ENCODE data around the gene KCNK4.

Gene KCNK4

GRCh38 chr11:64349025-64349387, 57.9 kb downstream of the KCNK4 start:
- no peak for DNase-seq (ENCODE audit: low read depth)

- no peak for DNase-seq (ENCODE audit: low read depth)
Measured at GRCh38 chr11:64349404-64349803, 58.3 kb downstream of the KCNK4 start.

All from activated gamma-delta T cell treated with anti-CD3 and anti-CD28 coated beads, Interleukin-2, amount 50 U/mL, for 16 hours (primary cell).